ENCODE results near the gene PRR12.

Gene PRR12

GRCh38 chr19:49641688-49642491 is 50.9 kb downstream of the PRR12 start, which contains the start of gene SCAF1 (continued):
- peak; percentile 66; the same call in 1 of the 2 replicates for TF ChIP-seq ZNF362 (tag by site-specific recombination; IDR thresholded peaks at IDR 0.05)
- no peak for TF ChIP-seq PRDM6 (tag by site-specific recombination; IDR thresholded peaks at IDR 0.05)
- TF ChIP-seq ZNF266 (tag by site-specific recombination; IDR thresholded peaks at IDR 0.05; ENCODE audit: low read depth) = no peak
- no peak for TF ChIP-seq ZNF155 (tag by site-specific recombination; IDR thresholded peaks at IDR 0.05)
- no peak for TF ChIP-seq ZNF175 (tag by site-specific recombination; IDR thresholded peaks at IDR 0.05)
- no peak for TF ChIP-seq ZNF121 (tag by site-specific recombination; IDR thresholded peaks at IDR 0.05)
- TF ChIP-seq ZNF426 (tag by site-specific recombination; IDR thresholded peaks at IDR 0.05) = no peak
- TF ChIP-seq ZBTB6 (tag by site-specific recombination; IDR thresholded peaks at IDR 0.05) = no peak
- TF ChIP-seq ZNF292 (tag by site-specific recombination; IDR thresholded peaks at IDR 0.05; ENCODE audit: borderline replicate concordance, low read depth) = no peak
- TF ChIP-seq ZNF555 (tag by site-specific recombination; conservative IDR thresholded peaks at IDR 0.05) = no peak
- peak; percentile 44 for TF ChIP-seq ZNF518A (tag by site-specific recombination; conservative IDR thresholded peaks at IDR 0.05; ENCODE audit: low read depth)
- TF ChIP-seq KLF17 (tag by site-specific recombination; IDR thresholded peaks at IDR 0.05) = peak; percentile 50; the same call in 1 of the 2 replicates
- TF ChIP-seq ZNF10 (tag by site-specific recombination; IDR thresholded peaks at IDR 0.05) = no peak
- no peak for TF ChIP-seq ZNF473 (tag by site-specific recombination; IDR thresholded peaks at IDR 0.05)
- TF ChIP-seq SP7 (tag by site-specific recombination; IDR thresholded peaks at IDR 0.05) = peak; percentile 64
- no peak for TF ChIP-seq ZNF132 (tag by site-specific recombination; IDR thresholded peaks at IDR 0.05; ENCODE audit: borderline replicate concordance)
- no peak for TF ChIP-seq ZNF747 (tag by site-specific recombination; IDR thresholded peaks at IDR 0.05)
- no peak for TF ChIP-seq ZNF521 (tag by site-specific recombination; IDR thresholded peaks at IDR 0.05)
- TF ChIP-seq ZXDB (tag by site-specific recombination; IDR thresholded peaks at IDR 0.05) = peak; percentile 82
- peak; percentile 99 for TF ChIP-seq KLF7 (tag by site-specific recombination; IDR thresholded peaks at IDR 0.05; ENCODE audit: borderline replicate concordance)
- peak; percentile 93 for TF ChIP-seq ZBTB8A (tag by site-specific recombination; IDR thresholded peaks at IDR 0.05)
- TF ChIP-seq ZBTB1 (tag by site-specific recombination; IDR thresholded peaks at IDR 0.05) = no peak
- no peak for TF ChIP-seq MYNN (tag by site-specific recombination; IDR thresholded peaks at IDR 0.05; ENCODE audit: borderline replicate concordance)
- no peak for TF ChIP-seq ZNF488 (tag by site-specific recombination; IDR thresholded peaks at IDR 0.05)
- TF ChIP-seq ZNF239 (tag by site-specific recombination; IDR thresholded peaks at IDR 0.05) = no peak
- TF ChIP-seq ZNF423 (tag by site-specific recombination; IDR thresholded peaks at IDR 0.05) = no peak
- TF ChIP-seq ZNF398 (tag by site-specific recombination; IDR thresholded peaks at IDR 0.05) = no peak

All from HEK293 (cell line).